ENCODE measurements around the gene XYLT1. TPM values are rescaled to one million over a fixed set of nuclear protein-coding genes. Genes with fewer than 3 reads are reported as not detected.

The XYLT1 gene
- total and polyA plus RNA-seq, 9 of the 15 experiments (the other 6 are each of a cell fraction or from before 2014, with no cell fraction given) = 0.03 to 0.09 (median 0.08) TPM; not detected in 6

DNA sequence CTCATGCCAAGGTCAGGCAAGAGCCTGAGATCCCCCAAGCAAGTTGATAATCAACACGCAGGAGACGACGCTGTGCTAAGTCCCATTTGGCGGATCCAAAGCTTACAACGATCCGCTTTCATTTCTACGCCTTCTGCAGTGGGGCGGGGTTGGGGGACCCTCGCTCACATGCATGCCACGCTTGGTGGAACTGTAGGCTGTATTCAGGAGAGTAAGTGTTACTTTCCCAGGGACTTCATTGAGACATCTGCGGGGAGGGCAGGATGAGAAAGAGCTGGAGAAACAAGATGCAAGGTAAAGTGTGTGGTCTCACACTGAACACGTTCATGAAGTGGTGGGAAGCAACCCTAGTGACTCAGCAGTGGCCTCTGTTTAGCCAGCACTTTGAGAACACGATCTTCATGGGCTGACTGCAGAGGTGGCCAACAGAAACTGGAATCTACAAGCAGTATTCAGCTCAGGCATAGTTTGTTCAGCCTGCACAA is 100.5 kb downstream of the XYLT1 start:
- TF ChIP-seq ZNF224 (CRISPR knock-in tag; IDR thresholded peaks at IDR 0.05) = no peak
- TF ChIP-seq MBD2 (IDR thresholded peaks at IDR 0.05; ENCODE audit: borderline replicate concordance, low read depth) = no peak
- TF ChIP-seq BRF1 (IDR thresholded peaks at IDR 0.05; ENCODE audit: borderline replicate concordance, extremely low read depth, insufficient read length) = no peak
- no peak for TF ChIP-seq ZBTB1 (CRISPR knock-in tag; IDR thresholded peaks at IDR 0.05; ENCODE audit: borderline replicate concordance, low read depth)
- TF ChIP-seq ZFX (CRISPR knock-in tag; IDR thresholded peaks at IDR 0.05) = no peak
- TF ChIP-seq, protein P1, sequence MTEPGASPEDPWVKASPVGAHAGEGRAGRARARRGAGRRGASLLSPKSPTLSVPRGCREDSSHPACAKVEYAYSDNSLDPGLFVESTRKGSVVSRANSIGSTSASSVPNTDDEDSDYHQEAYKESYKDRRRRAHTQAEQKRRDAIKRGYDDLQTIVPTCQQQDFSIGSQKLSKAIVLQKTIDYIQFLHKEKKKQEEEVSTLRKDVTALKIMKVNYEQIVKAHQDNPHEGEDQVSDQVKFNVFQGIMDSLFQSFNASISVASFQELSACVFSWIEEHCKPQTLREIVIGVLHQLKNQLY (CRISPR knock-in tag; conservative IDR thresholded peaks at IDR 0.05) = no peak
- TF ChIP-seq RFX1 (IDR thresholded peaks at IDR 0.05) = no peak
- no peak for TF ChIP-seq ZNF445 (CRISPR knock-in tag; IDR thresholded peaks at IDR 0.05; ENCODE audit: low read depth)
- TF ChIP-seq, protein P2, sequence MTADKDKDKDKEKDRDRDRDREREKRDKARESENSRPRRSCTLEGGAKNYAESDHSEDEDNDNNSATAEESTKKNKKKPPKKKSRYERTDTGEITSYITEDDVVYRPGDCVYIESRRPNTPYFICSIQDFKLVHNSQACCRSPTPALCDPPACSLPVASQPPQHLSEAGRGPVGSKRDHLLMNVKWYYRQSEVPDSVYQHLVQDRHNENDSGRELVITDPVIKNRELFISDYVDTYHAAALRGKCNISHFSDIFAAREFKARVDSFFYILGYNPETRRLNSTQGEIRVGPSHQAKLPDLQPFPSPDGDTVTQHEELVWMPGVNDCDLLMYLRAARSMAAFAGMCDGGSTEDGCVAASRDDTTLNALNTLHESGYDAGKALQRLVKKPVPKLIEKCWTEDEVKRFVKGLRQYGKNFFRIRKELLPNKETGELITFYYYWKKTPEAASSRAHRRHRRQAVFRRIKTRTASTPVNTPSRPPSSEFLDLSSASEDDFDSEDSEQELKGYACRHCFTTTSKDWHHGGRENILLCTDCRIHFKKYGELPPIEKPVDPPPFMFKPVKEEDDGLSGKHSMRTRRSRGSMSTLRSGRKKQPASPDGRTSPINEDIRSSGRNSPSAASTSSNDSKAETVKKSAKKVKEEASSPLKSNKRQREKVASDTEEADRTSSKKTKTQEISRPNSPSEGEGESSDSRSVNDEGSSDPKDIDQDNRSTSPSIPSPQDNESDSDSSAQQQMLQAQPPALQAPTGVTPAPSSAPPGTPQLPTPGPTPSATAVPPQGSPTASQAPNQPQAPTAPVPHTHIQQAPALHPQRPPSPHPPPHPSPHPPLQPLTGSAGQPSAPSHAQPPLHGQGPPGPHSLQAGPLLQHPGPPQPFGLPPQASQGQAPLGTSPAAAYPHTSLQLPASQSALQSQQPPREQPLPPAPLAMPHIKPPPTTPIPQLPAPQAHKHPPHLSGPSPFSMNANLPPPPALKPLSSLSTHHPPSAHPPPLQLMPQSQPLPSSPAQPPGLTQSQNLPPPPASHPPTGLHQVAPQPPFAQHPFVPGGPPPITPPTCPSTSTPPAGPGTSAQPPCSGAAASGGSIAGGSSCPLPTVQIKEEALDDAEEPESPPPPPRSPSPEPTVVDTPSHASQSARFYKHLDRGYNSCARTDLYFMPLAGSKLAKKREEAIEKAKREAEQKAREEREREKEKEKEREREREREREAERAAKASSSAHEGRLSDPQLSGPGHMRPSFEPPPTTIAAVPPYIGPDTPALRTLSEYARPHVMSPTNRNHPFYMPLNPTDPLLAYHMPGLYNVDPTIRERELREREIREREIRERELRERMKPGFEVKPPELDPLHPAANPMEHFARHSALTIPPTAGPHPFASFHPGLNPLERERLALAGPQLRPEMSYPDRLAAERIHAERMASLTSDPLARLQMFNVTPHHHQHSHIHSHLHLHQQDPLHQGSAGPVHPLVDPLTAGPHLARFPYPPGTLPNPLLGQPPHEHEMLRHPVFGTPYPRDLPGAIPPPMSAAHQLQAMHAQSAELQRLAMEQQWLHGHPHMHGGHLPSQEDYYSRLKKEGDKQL (CRISPR knock-in tag; IDR thresholded peaks at IDR 0.05; ENCODE audit: borderline replicate concordance) = no peak
- TF ChIP-seq, protein P3, sequence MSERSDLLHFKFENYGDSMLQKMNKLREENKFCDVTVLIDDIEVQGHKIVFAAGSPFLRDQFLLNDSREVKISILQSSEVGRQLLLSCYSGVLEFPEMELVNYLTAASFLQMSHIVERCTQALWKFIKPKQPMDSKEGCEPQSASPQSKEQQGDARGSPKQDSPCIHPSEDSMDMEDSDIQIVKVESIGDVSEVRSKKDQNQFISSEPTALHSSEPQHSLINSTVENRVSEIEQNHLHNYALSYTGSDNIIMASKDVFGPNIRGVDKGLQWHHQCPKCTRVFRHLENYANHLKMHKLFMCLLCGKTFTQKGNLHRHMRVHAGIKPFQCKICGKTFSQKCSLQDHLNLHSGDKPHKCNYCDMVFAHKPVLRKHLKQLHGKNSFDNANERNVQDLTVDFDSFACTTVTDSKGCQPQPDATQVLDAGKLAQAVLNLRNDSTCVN (CRISPR knock-in tag; IDR thresholded peaks at IDR 0.05) = no peak
- no peak for TF ChIP-seq WHSC1 (IDR thresholded peaks at IDR 0.05; ENCODE audit: low read length)
- no peak for TF ChIP-seq ZNF644 (tag; IDR thresholded peaks at IDR 0.05; ENCODE audit: low read depth)
- TF ChIP-seq DPF2 (IDR thresholded peaks at IDR 0.05) = no peak
- H2AFZ ChIP-seq (ENCODE audit: low read depth, low read length) = no peak overlapping the region
- H3K9me3 ChIP-seq (replicated peaks; ENCODE audit: control insufficient read depth, insufficient read depth, low read depth, low read length) = no peaks in the 10 kb centered on the region
- 1% methylated on average over 13 of the region's 13 CpGs for WGBS (ENCODE audit: insufficient coverage, low coverage, missing lambda C conversion rate)
- BruUV-seq (replicated peaks) = no TSS peak
- H3K79me2 ChIP-seq (ENCODE audit: control insufficient read depth, insufficient read depth, low read length) = no peaks in the 10 kb centered on the region
- H3K9ac ChIP-seq (ENCODE audit: insufficient read depth in 1 of 2, low read depth in 2 of 2, low read length in 2 of 2) = no peak overlapping the region
- H3K9me1 ChIP-seq (ENCODE audit: control insufficient read depth, insufficient read depth, low read length) = peaks cover 3% of the 10 kb centered on the region
- H3K4me1 ChIP-seq (replicated peaks in 1 of 2; ENCODE audit: control insufficient read depth in 2 of 2, insufficient read depth in 2 of 2, low read length in 2 of 2) = no peaks in the 10 kb centered on the region
- peaks cover 9 to 36% of the 10 kb centered on the region in 2 experiments; a peak in 4 of 5 replicates for H3K27me3 ChIP-seq (ENCODE audit: control insufficient read depth in 2 of 2, insufficient read depth in 2 of 2, low read length in 2 of 2)
- ATAC-seq (no peak), DNase-seq (ENCODE audit: extremely low read depth in 1 of 4, low spot score in 3 of 4) (no peak), FAIRE-seq (no peak)
- H4K20me1 ChIP-seq (replicated peaks; ENCODE audit: control insufficient read depth, insufficient read depth, low read length) = peaks cover 3% of the 10 kb centered on the region; the same call in 1 of the 2 replicates
- no peak overlapping the region for H3K27ac ChIP-seq (ENCODE audit: extremely low read depth, low read depth, low read length)
- in situ Hi-C loops (cut with MboI) (no loop called here), intact Hi-C loops (cut with micrococcal nuclease) (no loop called here)
- ChIA-PET POLR2A (interaction anchor here (0.6 kb wide), 1 partner anchor 9 kb away, joined by 3 read pairs; no protein-coding TSS in a partner anchor), CTCF (ENCODE audit: low intra/inter-chr PET ratio) (no interaction called here)
- no peak overlapping the region for H3K4me2 ChIP-seq (ENCODE audit: insufficient read depth, low read length)
- no peak overlapping the region for H3K4me3 ChIP-seq
- H3K36me3 ChIP-seq (ENCODE audit: control insufficient read depth, insufficient read depth, low read length) = no peaks in the 10 kb centered on the region

Data from K562 (cell line).